Right kidney (tissue), 1 donor: Measurements from ENCODE around the gene IRAG1.

Experiments
- DNase-seq: peaks from one replicate; pipeline ENCODE4 v3.0.0-alpha.2; 2016

The IRAG1 gene

DNA sequence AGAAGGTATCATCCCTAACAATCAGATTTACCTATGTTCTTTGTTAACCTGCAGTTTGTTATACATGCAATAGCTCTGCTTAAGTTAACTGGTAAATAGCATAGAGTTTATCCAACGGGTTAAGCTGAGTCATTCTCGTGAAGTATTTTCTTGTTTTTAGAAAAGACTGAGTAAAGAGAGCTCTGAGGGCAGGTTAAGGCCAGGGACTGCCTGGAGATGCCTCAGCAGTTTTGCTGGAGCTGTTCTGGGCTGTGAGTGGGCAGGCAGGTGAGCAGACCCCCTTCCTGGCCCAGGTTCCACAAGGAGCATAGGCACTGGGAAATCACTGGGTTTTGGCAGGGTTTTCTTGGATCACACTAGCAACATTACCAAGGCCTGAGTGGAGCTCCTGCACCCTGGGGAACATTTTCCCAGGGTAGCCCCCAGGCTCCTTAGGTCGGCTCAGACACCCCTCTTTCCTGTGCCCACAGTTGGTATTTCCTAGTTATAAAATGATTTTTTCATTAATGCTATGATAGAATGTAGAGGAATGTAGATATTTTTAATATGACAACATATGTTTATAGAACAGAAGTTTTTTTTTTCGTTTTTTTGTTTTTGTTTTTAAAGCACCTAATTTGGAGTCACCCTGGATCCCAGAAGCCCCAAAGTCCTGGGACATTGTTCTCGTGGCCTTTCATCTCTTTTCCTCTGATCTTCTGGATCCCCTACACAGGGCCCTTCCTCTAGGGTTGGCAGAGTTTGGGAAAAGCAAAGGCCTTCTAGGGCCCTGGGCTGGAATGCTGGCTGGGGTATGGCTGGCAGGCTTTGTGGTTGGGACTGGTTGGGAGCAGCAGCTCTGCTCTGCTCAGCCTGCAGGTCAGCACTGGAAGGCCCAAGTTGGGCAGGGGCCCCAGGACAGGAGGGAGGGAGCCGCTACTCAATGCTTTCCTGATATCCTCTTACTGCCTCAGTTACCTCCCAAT is 26.7 kb downstream of the IRAG1 start:
- DNase-seq: no peak

DNA sequence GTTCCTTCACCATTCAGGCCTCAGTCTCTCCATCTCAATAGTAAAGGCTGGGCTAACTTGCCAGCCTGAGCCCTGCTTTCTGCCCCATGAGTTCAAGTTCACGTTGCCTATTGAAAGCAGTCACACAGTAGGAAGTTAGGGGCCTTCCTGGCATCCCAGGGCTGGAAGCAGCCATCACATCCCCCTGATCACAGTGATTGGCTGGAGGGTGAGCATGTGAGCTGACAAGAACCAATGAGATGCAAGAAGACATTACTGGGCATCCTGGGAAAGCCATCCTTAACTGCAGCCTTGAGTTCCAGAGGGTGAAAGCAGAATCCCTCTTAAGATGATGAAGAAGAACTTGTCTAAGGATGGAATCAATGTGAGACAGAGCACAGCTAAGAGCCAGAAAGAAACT is 29.1 kb downstream of the IRAG1 start:
- no peak for DNase-seq

DNA sequence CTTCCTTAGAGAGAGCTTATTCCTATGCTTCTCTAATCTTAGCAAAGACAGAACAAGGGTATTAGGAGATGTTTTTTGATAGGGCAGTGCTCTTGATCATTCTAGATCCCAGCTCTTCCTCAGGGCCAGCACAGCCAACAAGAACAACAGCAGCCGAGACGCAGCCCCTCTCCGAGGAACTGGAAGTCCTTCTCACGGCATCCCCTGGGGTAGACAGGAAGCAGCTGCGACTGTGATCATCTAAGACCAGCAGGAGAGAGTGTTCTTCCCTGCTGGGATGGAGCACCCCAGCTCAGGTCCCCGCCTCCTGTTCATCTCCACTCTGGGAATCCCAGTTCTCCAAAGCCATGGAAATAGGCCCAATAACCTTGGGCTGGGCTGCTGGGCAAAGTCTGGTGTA is 29.6 kb downstream of the IRAG1 start:
- no peak for DNase-seq

- DNase-seq: no peak
These were observed 30.2 kb downstream of the IRAG1 start for GRCh38 chr11:10663365-10663764.

- no peak for DNase-seq
These were observed 33.2 kb downstream of the IRAG1 start for GRCh38 chr11:10660323-10660722.

DNA sequence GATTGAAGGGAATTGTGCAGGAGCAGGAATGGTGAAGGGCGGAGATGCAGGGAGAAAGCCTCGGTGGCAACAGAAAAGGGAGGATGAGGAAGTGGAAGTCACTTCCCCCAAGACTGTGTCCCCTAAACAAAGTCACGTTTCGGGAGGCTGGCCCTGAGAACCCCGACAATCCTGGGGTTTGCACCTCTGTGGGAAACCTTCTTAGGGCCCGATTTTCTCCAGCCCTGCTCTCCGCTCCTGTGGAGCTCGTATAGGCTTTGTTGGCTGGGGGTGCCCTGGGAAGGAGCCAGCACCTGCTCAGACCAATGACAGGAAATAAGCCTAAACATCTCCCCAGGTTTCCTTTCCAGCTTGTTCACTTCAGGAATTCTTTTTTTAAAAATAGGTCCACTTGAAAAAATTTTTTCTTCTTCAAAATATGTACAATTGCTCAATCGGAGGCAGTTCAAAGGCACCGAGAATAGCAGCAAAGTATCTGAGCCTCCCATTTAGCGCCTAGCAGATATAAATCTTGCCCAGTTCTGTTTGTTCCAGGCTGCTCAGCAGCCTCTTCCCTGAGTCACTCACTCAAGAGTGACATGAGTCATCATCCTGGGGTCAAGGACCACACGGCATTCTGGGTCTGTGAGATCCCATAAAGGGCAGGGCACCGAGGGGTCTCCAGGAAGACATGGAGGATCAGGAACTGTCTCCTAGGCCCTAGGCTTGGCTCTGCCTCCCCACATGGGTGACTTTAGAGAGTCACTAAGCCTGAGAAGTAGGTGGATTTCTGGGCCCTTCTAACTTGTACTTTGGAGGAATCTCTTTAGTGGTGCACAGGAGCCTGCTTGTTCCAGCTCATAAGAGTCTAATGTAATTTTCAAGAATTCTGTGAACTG is 34.0 kb downstream of the IRAG1 start:
- DNase-seq: no peak

DNA sequence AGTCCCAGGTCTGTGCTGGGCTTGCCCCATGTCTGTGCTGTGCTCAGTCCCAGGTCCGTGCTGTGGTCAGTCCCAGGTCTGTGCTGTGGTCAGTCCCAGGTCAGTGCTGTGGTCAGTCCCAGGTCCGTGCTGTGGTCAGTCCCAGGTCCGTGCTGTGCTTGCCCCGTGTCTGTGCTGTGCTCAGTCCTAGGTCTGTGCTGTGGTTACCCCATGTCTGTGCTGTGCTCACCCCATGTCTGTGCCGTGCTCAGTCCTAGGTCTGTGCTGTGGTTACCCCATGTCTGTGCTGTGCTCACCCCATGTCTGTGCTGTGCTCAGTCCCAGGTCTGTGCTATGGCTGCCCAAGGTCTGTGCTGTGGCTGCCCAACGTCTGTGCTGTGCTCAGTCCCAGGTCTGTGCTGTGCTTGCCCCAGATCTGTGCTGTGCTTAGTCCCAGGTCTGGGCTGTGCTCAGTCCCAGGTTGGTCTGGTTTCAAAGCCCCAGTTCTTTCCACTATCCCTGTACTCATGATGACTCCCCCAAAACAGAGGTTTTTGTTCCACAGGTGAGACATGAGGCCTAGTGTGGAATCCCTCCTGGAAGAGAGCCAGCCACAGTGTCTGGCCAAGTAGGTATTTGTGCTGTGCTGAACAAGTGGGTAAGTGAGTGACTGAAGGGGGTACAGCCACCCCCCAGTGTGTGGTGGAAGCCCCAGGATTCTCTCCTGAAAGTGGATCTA is 34.8 kb downstream of the IRAG1 start:
- no peak for DNase-seq

GRCh38 chr11:10657308-10658271 is 36.0 kb downstream of the IRAG1 start:
- DNase-seq: no peak

- no peak for DNase-seq
These were observed 37.5 kb downstream of the IRAG1 start for GRCh38 chr11:10655943-10656576.

DNA sequence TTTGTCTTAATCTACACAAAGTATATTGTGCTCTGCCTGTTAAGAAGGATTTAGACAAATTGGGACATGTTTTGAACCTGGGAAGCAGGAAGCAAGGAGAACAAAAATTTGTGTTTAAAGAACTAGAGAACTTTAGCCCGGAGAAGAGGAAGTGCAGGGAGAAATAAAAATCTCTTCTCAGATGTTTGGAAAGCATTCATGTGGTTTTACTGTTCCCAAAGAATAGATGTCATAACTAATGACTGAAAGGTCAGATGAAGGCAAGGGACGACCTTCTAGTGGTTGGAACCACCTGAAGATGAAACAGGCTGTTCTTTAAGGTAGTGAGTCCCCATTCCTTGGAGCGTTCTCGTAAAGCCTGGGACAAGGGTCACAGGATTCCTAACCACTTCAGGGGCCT is 38.3 kb downstream of the IRAG1 start:
- DNase-seq: no peak

DNA sequence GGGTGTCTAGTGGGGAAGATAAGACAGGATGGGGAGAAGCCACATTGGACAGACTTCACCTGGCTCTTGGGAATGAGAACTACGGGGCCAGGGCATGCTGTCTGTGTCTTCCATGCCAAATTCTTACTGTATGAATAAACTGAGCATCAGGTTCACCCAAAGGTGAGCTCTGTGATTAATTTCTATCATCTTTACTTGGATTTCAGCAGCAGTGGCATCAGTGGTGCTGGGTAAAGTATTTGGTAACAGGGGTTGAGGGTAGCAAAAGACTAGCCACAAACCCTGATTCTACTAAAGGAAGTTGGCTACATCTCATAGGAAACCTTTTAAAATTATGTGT is 38.8 kb downstream of the IRAG1 start:
- no peak for DNase-seq

DNA sequence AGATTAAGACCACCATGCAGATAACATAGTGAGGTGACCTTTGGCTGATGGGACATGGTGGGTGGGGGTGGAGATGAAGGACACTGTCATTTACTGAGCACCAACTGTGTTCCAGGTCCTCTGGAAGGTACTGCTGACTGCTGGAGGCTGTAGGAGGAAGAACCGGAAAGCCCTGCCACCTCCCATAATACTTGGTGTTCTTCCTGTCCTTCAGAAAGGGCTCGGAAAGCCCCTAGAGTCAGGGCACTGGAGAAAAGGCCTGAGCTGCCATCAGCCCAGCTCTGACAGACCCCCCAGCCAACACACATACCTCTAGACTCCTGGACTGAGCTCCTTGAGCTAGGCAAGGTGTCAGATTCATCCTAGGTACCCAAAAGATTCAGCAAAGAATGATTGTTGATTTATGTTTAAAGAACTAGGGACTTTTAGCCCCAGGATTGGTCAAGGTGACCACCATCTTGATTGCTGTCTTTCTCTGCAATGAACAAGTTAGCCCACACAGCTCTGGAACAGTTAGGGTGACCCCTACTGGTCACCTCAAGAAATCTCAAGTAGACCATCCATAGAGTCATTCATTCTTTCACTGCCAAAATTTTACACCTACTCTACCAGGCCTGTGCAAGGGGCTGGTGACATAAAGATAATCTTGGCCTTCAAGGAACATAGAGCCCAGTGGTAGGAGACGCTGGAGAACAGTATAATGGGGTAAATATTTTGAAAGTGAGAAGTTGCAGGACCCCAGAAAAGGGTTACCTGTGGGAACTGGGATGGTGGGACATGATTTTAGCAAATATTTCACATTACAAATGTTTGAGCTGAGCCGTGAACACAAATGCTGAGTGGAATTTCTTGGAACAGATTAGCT is 39.4 kb downstream of the IRAG1 start:
- DNase-seq: no peak

DNA sequence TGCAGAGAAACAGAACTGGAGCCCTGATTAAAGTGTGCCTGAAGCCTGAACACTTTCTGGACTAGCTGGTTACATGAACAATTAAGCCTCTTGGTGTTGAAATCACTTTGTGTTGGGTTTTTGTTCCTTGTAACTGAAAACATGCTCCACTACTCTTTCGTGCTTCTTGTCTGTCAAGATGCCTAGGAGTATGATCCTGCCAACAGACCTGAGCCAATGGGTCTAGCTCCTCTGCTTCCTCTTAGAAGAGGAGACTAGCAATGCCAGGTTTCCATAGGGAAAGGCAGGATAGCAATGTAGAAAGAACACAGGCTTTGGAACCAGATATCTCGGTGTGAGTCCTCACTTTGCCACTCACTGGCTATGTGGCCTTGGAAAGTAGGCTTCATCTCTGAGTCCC is 40.3 kb downstream of the IRAG1 start:
- DNase-seq: no peak

DNA sequence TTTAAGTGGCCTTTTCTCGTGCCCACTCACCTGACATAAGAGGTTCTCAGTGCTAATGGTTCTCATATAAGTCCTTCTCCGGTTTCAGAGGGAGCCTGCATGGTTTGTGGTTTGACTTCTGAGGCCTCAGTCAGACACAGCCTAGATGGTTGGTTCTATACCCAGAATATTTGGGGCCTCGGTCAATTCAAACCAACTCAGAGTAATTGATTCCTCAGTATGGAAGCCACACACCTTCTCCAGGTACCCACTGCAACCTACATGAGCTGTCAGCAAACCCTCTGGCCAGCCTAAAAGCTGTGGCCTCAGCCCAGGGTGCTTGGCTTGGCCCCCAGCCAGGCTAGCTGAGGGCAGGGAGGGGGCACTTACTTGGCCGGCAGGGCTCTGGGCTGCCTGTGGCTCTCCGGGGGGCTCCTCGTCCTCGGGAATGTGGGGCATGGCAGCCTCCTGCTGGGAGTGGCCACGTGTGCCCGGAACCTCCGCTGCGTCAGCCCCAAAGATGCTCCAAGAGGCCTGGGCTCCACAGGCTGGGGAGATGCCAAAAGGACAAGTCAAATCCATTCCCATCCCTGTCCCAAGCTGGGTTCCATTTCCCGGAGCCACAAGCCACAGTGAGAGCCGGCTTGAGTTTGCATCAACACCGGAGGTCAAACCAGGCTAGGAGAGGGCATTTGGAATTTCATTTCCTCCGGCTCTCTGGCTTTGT is 41.7 kb downstream of the IRAG1 start:
- DNase-seq: no peak

DNA sequence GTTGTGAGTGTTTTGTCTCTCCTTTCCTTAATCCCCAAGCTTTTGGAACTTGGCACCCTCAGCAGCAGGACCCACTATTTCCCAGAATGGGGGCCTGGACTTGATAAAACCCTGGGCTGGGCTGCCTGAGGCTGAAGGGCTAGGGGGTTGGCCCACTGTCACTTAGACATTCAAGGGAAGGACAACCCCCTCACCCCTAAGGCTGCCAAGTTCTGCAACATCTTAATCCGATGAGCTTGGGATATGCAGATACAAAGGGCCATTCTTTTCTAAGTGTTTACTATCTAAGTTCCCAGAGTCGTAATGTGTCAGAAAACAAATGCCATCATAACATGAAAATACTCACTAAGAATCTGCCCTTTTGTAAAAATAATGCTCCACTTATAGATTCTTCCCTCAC is 42.9 kb downstream of the IRAG1 start:
- DNase-seq: no peak

- DNase-seq: no peak
These were observed 43.4 kb downstream of the IRAG1 start for GRCh38 chr11:10650166-10650565.

DNA sequence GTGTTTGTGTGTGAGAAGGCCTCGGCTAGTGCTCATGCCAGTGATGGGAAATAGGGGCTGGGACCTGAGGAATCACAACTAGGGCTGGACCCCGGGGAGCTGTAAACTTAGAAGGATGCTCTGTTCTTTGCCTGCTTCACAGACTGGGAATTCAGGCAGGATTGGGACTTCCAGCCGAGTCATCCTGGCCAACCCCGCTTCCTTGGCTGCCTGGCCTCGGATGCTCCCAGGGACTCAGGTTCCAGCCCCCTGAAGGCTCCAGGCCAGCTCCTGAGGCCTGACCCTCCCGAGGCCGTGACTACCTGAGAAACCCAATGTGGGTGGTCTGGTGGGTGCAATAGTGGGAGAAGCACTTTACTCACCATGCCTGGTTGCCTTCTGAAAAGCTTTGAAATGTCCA is 44.7 kb downstream of the IRAG1 start:
- DNase-seq: no peak

DNA sequence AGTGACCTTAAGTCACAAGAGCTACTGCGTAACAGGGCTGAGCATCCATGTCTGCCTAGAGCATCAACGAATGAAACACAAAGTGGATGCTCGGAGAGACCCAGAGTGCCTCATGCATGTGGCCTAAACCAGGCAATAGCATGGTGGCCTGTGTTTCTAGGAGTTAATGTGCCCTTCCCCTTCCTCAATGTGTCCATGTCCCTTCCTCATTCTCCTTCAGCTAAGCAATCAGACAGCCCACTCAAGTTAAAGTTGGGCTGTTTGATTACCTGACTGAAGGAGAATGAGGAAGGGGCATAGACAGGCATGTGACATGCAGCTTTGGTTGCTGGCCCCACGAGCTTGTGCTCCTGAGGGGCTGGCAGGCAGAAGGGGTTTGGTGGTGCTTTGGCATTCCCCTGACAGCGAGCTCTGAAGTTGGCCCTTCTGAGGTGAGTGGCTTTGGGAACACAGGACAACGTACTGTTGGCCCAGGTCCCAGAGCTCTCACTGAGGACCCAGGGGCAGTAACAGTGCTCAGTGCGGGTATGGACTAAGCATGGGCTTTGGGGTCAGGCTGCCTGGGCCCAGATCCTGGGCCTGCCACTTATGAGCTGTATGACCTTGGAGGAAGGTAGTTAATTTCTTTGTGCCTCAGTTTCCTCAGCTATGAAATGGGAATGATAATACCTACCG is 46.7 kb downstream of the IRAG1 start:
- no peak for DNase-seq

GRCh38 chr11:10646005-10646404 is 47.5 kb downstream of the IRAG1 start:
- DNase-seq: no peak
